Stimulated activated naive B cell treated with anti-CD40 and anti-IgM and Interleukin-4, amounts not matched to agents 10 μg/mL and 1 μg/mL and 100 μg/mL, for 72 hours (primary cell): Measurements from ENCODE around the gene HNF1A.

Source experiments
- ATAC-seq, 2 donors: fragments of 150-1000 bp; cut with Tn5 transposase; replicated peaks; 2 replicates each; pipeline ENCODE4 v1.10.0; 2021; ENCODE audit warnings: moderate library complexity in 1 of 2
- DNase-seq: peaks from one replicate; pipeline ENCODE4 v3.0.0; 2021
- H3K27ac Mint-ChIP-seq: one replicate; pipeline ENCODE4 v1.8.0; 2022; ENCODE audit warnings: mild to moderate bottlenecking, mixed read lengths
- H3K27me3 Mint-ChIP-seq, 2 donors: one replicate each; pipeline ENCODE4 v1.8.0; 2022; ENCODE audit warnings: mixed read lengths in 2 of 2
- H3K36me3 Mint-ChIP-seq, 2 donors: one replicate each; pipeline ENCODE4 v1.8.0; 2022; ENCODE audit warnings: mixed read lengths in 2 of 2, mild to moderate bottlenecking in 1 of 2
- H3K4me1 Mint-ChIP-seq, 2 donors: one replicate each; pipeline ENCODE4 v1.8.0; 2022; ENCODE audit warnings: mixed read lengths in 2 of 2, mild to moderate bottlenecking in 1 of 2
- H3K4me3 Mint-ChIP-seq, 2 donors: one replicate each; pipeline ENCODE4 v1.8.0; 2022; ENCODE audit warnings: mild to moderate bottlenecking in 2 of 2, mixed read lengths in 2 of 2, moderate library complexity in 1 of 2
- H3K9me3 Mint-ChIP-seq, 2 donors: one replicate each; pipeline ENCODE4 v1.8.0; 2022; ENCODE audit warnings: mixed read lengths in 2 of 2, mild to moderate bottlenecking in 1 of 2

Gene HNF1A, protein sequence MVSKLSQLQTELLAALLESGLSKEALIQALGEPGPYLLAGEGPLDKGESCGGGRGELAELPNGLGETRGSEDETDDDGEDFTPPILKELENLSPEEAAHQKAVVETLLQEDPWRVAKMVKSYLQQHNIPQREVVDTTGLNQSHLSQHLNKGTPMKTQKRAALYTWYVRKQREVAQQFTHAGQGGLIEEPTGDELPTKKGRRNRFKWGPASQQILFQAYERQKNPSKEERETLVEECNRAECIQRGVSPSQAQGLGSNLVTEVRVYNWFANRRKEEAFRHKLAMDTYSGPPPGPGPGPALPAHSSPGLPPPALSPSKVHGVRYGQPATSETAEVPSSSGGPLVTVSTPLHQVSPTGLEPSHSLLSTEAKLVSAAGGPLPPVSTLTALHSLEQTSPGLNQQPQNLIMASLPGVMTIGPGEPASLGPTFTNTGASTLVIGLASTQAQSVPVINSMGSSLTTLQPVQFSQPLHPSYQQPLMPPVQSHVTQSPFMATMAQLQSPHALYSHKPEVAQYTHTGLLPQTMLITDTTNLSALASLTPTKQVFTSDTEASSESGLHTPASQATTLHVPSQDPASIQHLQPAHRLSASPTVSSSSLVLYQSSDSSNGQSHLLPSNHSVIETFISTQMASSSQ

DNA sequence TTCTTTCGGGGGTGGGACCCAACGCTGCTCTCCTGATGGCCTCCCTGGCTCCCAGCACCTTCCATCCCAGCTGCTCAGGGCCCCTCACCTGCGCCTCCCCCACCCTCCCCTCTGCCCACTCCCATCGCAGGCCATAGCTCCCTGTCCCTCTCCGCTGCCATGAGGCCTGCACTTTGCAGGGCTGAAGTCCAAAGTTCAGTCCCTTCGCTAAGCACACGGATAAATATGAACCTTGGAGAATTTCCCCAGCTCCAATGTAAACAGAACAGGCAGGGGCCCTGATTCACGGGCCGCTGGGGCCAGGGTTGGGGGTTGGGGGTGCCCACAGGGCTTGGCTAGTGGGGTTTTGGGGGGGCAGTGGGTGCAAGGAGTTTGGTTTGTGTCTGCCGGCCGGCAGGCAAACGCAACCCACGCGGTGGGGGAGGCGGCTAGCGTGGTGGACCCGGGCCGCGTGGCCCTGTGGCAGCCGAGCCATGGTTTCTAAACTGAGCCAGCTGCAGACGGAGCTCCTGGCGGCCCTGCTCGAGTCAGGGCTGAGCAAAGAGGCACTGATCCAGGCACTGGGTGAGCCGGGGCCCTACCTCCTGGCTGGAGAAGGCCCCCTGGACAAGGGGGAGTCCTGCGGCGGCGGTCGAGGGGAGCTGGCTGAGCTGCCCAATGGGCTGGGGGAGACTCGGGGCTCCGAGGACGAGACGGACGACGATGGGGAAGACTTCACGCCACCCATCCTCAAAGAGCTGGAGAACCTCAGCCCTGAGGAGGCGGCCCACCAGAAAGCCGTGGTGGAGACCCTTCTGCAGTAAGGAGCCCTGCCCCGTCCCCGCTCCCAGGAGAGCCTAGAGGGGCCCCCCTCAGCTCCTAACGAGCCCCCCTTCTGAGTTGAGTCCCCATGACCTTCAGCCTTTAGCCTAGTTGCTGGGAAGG is at the start of gene HNF1A:
Gene HNF1A, plus strand, starts transcription at position 248 of the 924 bp plus-strand sequence. Its CDS starts 226 bp downstream, at position 474.
- Mint-ChIP-seq H3K4me3 (no peak within 1 kb of the TSS), H3K36me3 (no peaks in the 10 kb centered on the region), H3K4me1 (no peaks in the 10 kb centered on the region), H3K9me3 (no peaks in the 10 kb centered on the region), H3K27ac (no peak within 1 kb of the TSS), H3K27me3 (peaks cover 0 to 8% of the 10 kb centered on the region in 2 donors)
- DNase-seq (no peak), ATAC-seq (no peak)

DNA sequence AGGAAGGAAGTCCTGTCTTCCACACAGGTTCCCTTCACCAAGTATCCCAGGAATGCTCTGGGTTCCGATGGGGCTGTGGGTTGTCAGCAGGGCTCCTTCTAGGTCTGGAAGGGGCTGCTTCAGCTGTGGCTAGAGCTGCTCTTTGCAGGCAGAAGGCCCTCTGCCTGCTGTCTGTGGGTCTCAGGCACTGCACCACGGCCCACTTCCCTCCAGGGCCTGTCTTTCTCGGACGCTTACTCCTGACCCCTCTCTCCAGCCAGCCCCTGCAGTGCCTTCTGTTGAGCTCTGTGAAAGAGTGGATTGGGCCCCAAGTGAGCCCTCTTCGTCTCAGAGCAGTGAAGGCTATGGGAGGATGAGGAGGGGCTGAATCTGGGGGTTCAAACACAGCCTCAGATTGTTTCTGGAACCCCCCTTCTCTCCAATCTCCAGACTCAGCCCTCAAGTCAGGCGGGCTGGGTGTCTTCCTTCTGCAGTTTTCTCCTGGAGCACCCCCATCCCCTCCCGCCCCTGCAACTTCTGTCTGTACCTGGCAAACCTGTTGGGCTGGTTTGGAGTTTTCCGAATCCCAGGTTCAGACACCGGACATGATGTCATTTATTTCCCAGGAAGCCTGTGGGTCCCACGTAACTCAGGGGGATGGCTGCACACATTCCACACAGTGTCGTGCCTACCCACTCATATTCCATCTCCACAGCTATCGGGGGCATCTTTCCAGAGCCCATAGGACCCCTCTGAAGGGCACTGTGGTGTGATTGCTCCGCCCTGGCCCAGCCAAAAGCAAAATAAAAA is 49.3 kb upstream of the HNF1A start:
- no peaks in the 10 kb centered on the region for H3K4me1 Mint-ChIP-seq
- DNase-seq (no peak), ATAC-seq (no peak)
- no peak overlapping the region for H3K27ac Mint-ChIP-seq
- no peaks in the 10 kb centered on the region for H3K27me3 Mint-ChIP-seq
- no peaks in the 10 kb centered on the region for H3K9me3 Mint-ChIP-seq
- H3K36me3 Mint-ChIP-seq, result no peaks in the 10 kb centered on the region
- no peak overlapping the region for H3K4me3 Mint-ChIP-seq

DNA sequence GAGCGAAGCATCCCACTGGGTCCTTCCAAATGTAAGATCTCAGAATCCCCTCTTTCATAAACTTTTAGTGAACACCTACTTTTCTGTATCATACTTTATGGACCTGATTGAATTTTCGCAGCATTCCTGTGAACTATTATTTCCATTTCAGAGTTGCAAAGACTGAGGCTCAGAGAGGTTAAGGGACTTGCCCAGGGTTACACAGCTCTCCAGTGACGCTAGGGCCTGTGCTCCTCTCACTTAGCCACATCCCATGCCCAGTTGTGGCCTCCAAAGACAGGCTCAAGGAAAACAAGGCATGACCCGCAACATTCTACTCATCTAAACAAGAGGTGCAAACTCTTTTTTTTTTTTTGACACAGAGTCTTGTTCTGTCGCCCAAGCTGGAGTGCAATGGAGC is 48.3 kb upstream of the HNF1A start:
- Mint-ChIP-seq H3K36me3 (no peaks in the 10 kb centered on the region), H3K4me3 (no peak overlapping the region), H3K27ac (no peak overlapping the region), H3K9me3 (no peaks in the 10 kb centered on the region), H3K4me1 (no peaks in the 10 kb centered on the region), H3K27me3 (peaks cover 0 to 6% of the 10 kb centered on the region in 2 donors)
- DNase-seq, result no peak
- ATAC-seq, result no peak

DNA sequence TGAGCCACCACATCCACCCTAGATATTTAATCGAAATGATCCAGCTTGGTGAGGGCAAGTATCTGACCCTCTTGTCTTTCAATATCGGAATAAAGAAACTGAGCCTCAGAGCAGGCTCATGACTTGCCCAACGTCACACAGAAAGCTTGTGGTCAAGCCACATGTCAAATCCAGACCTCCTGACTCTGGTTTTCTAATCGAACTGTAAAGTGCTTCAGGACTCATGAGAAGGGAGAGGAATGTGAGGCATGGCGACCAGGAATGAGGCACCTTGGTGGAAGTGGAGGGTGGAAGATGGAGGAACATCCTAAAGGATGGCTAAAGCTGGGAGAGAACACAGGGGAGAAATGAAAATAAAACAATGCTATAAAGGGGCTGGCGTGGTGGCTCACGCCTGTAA is 46.3 kb upstream of the HNF1A start:
- Mint-ChIP-seq H3K27me3 (peaks cover 5 to 7% of the 10 kb centered on the region in 2 donors), H3K4me3 (no peak overlapping the region), H3K36me3 (no peaks in the 10 kb centered on the region), H3K27ac (no peak overlapping the region), H3K9me3 (no peaks in the 10 kb centered on the region), H3K4me1 (peaks cover 4 to 7% of the 10 kb centered on the region in 2 donors)
- ATAC-seq (no peak), DNase-seq (no peak)

DNA sequence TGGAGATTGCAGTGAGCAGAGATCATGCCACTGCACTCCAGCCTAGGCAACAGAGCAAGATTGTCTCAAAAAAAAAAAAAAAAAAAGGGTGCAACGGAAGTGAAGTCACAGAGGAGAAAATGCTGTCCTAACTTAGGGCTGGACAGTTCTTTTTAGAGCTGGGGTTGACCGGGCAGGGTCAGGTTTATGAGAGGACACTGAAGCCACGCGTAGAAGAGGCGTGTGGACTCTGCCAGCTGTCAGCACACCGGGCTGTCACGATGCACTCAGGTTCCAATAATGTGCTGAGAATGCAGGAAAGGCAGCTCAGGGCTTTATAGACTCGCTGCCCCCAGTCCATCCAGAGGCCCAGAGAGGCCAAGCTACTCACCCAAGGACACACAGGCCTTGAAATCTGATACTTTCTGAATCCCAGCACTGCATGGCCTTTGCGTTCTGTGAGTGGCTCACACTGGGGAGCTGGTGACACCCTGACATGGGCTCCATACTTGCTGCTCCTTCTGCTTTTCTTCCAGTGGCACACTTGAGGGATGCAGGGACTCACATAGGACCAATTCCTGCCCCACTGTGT is 45.3 kb upstream of the HNF1A start:
- no peaks in the 10 kb centered on the region for H3K9me3 Mint-ChIP-seq
- peaks cover 14 to 17% of the 10 kb centered on the region in 2 donors for H3K27me3 Mint-ChIP-seq

DNA sequence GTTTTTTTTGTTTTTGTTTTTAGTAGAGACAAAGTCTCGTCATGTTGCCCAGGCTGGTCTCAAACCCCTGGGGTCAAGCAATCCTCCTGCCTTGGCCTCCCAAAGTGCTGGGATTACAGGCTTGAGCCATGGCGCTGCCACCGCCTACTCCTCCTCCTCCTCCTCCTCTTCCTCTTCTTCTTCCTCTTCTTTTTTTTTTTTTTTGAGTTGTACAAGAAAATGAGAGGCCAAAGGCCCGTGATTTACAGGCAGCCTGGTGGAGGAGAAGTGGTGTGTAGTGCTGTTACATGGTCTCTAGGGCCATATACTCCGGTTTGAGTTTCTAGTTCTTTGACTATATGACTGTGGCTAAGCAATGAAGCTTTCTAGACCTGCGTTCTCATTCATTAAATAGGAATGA is 44.6 kb upstream of the HNF1A start:
- Mint-ChIP-seq H3K4me3 (no peak overlapping the region), H3K27me3 (peaks cover 17 to 21% of the 10 kb centered on the region in 2 donors), H3K9me3 (no peaks in the 10 kb centered on the region), H3K4me1 (peaks cover 4 to 7% of the 10 kb centered on the region in 2 donors), H3K36me3 (no peaks in the 10 kb centered on the region), H3K27ac (no peak overlapping the region)
- ATAC-seq, result no peak
- DNase-seq, result no peak

More for the DNA sequence above, 45.3 kb upstream of the HNF1A start:
- no peak for DNase-seq
- ATAC-seq, result no peak
- H3K36me3 Mint-ChIP-seq, result no peaks in the 10 kb centered on the region
- H3K4me3 Mint-ChIP-seq, result no peak overlapping the region
- peaks cover 4 to 7% of the 10 kb centered on the region in 2 donors for H3K4me1 Mint-ChIP-seq
- H3K27ac Mint-ChIP-seq, result no peak overlapping the region

DNA sequence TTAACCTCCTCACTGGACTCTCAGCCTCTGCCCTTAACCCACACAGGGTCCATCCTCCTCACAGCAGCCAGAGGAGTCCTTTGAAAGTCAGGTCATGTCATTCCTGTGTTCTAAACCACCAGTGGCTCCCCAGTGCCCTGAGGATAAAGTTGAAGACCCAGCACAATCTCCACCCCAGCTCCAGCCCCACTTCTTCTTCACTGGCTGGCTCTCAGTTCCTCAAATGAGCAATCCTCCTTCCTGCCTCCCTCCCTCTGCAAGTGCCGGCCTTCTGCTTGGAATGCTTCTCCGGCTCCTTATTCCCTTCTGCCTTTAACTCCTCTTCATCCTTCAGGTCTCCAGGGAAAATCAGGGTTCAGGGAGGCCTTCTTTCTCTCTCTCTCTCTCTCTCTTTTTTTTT is 42.1 kb upstream of the HNF1A start:
- ATAC-seq (no peak), DNase-seq (no peak)
- H3K36me3 Mint-ChIP-seq, result no peaks in the 10 kb centered on the region
- H3K9me3 Mint-ChIP-seq, result no peaks in the 10 kb centered on the region
- H3K27ac Mint-ChIP-seq, result peak overlapping the region; percentile 81
- peaks cover 6 to 7% of the 10 kb centered on the region in 2 donors for H3K4me1 Mint-ChIP-seq
- H3K27me3 Mint-ChIP-seq, result peaks cover 17 to 24% of the 10 kb centered on the region in 2 donors
- no peak overlapping the region for H3K4me3 Mint-ChIP-seq

DNA sequence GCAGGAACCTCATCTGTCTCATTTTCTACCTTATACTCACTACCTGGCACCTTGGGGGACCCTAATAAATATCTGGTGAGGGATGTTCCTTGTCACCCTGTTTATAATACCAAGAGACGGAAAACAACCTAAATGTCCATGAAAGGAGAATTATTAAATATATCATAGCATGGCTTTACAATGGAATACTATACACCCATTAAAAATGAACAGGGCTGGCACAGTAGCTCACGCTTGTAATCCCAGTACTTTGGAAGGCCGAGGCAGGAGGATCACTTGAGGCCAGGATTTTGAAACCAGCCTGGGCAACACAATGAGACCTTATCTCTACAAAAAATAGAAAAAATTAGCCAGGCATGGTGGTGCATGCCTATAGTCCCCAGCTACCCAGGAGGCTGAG is 39.8 kb upstream of the HNF1A start:
- Mint-ChIP-seq H3K36me3 (no peaks in the 10 kb centered on the region), H3K4me1 (peaks cover 8 to 17% of the 10 kb centered on the region in 2 donors), H3K9me3 (no peaks in the 10 kb centered on the region), H3K27ac (no peak overlapping the region), H3K27me3 (peaks cover 23 to 24% of the 10 kb centered on the region in 2 donors), H3K4me3 (no peak overlapping the region)
- ATAC-seq, result no peak
- DNase-seq, result no peak

DNA sequence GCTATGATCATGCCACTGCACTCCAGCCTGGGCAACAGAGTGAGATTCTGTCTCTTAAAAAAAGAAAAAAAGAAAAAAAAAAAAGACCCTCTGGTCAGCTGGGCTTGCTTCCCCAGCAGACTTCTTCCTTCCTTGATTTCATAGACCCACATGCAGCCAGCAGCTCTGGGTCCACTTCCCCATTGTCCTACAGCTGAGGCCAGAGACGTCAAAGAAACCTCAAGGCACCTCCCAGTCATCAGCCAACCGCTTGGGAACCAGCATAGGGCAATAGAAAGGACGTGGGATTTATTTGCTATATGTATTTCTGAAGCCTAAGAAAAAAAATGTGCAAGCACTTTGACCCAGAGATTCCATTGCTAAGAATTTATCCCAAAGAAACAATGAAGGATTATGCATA is 38.8 kb upstream of the HNF1A start:
- peak in 1 of 2 donors; percentile 48 for ATAC-seq
- Mint-ChIP-seq H3K27ac (no peak overlapping the region), H3K9me3 (no peaks in the 10 kb centered on the region), H3K4me1 (peaks cover 9 to 20% of the 10 kb centered on the region in 2 donors), H3K36me3 (no peaks in the 10 kb centered on the region), H3K4me3 (no peak overlapping the region), H3K27me3 (peaks cover 20 to 24% of the 10 kb centered on the region in 2 donors)
- DNase-seq, result no peak

DNA sequence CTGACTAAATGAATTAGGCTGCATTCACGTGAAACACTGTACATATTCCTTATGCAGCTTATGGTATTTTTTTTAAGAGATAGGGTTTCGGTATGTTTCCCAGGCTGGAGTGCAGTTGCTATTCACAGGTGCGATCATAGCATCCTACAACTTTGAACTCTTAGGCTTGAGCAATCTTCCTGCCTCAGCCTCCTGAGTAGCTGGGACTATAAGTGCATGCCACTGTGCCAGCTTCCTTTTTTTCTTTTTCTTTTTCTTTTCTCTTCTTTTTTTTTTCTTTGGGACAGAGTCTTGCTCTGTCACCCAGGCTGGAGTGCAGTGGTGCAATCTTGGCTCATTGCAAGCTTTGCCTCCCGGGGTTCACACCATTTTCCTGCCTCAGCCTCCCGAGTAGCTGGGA is 38.3 kb upstream of the HNF1A start:
- no peak overlapping the region for H3K27ac Mint-ChIP-seq
- H3K4me1 Mint-ChIP-seq, result peaks cover 11 to 25% of the 10 kb centered on the region in 2 donors
- ATAC-seq (no peak), DNase-seq (no peak)
- no peaks in the 10 kb centered on the region for H3K9me3 Mint-ChIP-seq
- H3K36me3 Mint-ChIP-seq, result no peaks in the 10 kb centered on the region
- H3K27me3 Mint-ChIP-seq, result peaks cover 17 to 24% of the 10 kb centered on the region in 2 donors
- H3K4me3 Mint-ChIP-seq, result no peak overlapping the region

DNA sequence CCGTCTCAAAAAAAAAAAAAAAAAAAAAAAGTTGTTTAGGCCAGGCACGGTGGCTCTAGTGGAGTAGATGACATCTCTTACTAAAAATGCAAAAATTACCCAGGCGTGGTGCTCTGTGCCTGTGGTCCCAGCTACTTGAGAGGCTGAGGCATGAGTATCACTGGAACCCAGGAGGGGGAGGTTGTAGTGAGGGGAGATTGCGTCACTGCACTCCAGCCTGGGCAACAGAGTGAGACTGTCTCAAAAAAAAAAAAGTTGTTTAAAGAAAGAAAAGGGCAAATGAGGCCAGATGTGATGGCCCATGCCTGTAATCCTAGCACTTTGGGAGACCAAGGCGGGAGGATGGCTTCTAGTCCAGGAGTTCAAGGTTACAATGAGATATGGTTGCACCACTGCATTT is 37.5 kb upstream of the HNF1A start:
- peaks cover 17 to 24% of the 10 kb centered on the region in 2 donors for H3K27me3 Mint-ChIP-seq
- peaks cover 11 to 31% of the 10 kb centered on the region in 2 donors for H3K4me1 Mint-ChIP-seq
- H3K27ac Mint-ChIP-seq, result no peak overlapping the region
- no peak overlapping the region for H3K4me3 Mint-ChIP-seq
- no peaks in the 10 kb centered on the region for H3K36me3 Mint-ChIP-seq
- ATAC-seq, result no peak
- no peak for DNase-seq
- H3K9me3 Mint-ChIP-seq, result peaks cover 0 to 1% of the 10 kb centered on the region in 2 donors

DNA sequence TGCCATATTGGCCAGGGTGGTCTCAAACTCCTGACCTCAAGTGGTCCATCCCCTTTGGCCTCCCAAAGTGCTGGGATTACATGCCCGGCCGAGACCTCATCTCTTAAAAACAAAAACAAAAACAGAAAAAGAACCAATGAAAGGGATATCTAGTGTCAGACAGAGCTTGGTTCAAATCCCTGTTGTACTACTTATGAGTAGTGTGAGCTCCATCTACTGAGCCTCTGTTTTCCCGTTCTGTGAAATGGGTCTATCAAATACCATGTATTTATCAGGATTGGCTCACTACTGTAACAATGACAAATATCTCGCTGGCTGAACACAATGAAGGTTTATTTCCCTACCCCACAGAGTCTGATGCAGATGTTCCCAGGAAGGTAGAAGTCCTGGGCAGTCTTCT is 36.9 kb upstream of the HNF1A start:
- ATAC-seq, result no peak

DNA sequence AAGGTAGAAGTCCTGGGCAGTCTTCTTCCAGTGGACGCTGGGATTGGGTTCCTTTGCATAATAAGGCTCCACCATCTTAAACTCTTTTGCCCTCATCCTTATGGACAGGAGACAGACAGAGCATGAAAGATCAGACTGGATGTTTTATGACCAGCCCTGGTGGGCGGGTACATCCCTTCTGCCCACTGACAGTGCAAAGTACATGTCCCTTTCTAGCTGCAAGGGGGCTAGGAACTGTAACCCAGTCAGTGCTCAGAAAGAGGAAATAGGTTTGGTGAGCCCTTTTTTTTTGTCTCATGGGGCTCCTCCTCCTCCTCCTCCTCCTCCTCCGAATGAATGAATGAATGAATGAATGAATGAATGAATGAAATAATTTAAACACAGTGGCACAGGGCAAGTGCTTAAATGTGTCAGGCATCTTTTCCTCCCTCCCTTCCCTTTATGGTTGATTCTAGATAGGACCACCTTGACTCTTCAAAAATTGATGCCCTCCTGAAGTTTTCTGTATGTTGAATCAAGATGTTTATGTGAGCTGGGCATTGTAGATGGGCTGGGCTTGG is 36.4 kb upstream of the HNF1A start:
- no peaks in the 10 kb centered on the region for H3K36me3 Mint-ChIP-seq
- no peak for DNase-seq

More for the DNA sequence above, 36.9 kb upstream of the HNF1A start:
- H3K4me1 Mint-ChIP-seq, result peaks cover 6 to 27% of the 10 kb centered on the region in 2 donors
- peaks cover 0 to 1% of the 10 kb centered on the region in 2 donors for H3K9me3 Mint-ChIP-seq
- DNase-seq, result no peak
- H3K36me3 Mint-ChIP-seq, result no peaks in the 10 kb centered on the region
- H3K27ac Mint-ChIP-seq, result no peak overlapping the region
- peaks cover 17 to 20% of the 10 kb centered on the region in 2 donors for H3K27me3 Mint-ChIP-seq
- H3K4me3 Mint-ChIP-seq, result no peak overlapping the region

More for the DNA sequence above, 36.4 kb upstream of the HNF1A start:
- no peak for ATAC-seq
- H3K4me3 Mint-ChIP-seq, result no peak overlapping the region
- H3K9me3 Mint-ChIP-seq, result peaks cover 0 to 1% of the 10 kb centered on the region in 2 donors
- peaks cover 6 to 25% of the 10 kb centered on the region in 2 donors for H3K4me1 Mint-ChIP-seq
- peaks cover 17 to 20% of the 10 kb centered on the region in 2 donors for H3K27me3 Mint-ChIP-seq
- no peak overlapping the region for H3K27ac Mint-ChIP-seq
